H9 (cell line): ENCODE data around the gene TMSB4X. TPM values are rescaled to one million over a fixed set of nuclear protein-coding genes. Genes with fewer than 3 reads are reported as not detected.

Experiments
- DNase-seq: peaks from one replicate; pipeline ENCODE4 v3.0.0-alpha.2; 2017
- H2AFZ ChIP-seq: one replicate; pipeline ENCODE4 v1.6.1; 2013; ENCODE audit warnings: mild to moderate bottlenecking, low read length, control low read depth, moderate library complexity
- H2AK5ac ChIP-seq: 2 replicates; pipeline ENCODE4 v1.6.1; 2013; ENCODE audit warnings: low read length, control low read depth, mixed read lengths; ENCODE audit not compliant: insufficient read length
- H2BK120ac ChIP-seq: one replicate; pipeline ENCODE4 v1.6.1; 2013; ENCODE audit warnings: low read depth, mild to moderate bottlenecking, low read length, control low read depth, inconsistent platforms; ENCODE audit not compliant: poor library complexity, severe bottlenecking
- H2BK12ac ChIP-seq: 2 replicates; pipeline ENCODE4 v1.6.1; 2013; ENCODE audit warnings: low read length, control low read depth, mixed read lengths, low read depth; ENCODE audit not compliant: insufficient read length
- H2BK15ac ChIP-seq: 2 replicates; pipeline ENCODE4 v1.6.1; 2013; ENCODE audit warnings: low read depth, low read length, control low read depth
- H2BK20ac ChIP-seq: one replicate; pipeline ENCODE4 v1.6.1; 2013; ENCODE audit warnings: low read depth, mild to moderate bottlenecking, low read length, control low read depth, inconsistent platforms; ENCODE audit not compliant: poor library complexity, severe bottlenecking
- H2BK5ac ChIP-seq: 2 replicates; pipeline ENCODE4 v1.6.1; 2013; ENCODE audit warnings: low read length, control low read depth, mixed read lengths; ENCODE audit not compliant: insufficient read length
- H3K14ac ChIP-seq: 2 replicates; pipeline ENCODE4 v1.6.1; 2013; ENCODE audit warnings: low read length, control low read depth; ENCODE audit not compliant: insufficient read depth
- H3K18ac ChIP-seq: 2 replicates; pipeline ENCODE4 v1.6.1; 2013; ENCODE audit warnings: low read depth, mild to moderate bottlenecking, mixed read lengths, low read length, control low read depth; ENCODE audit not compliant: insufficient read length
- H3K23ac ChIP-seq: 2 replicates; pipeline ENCODE4 v1.6.1; 2013; ENCODE audit warnings: low read length, control low read depth, mixed read lengths, low read depth; ENCODE audit not compliant: insufficient read length
- H3K23me2 ChIP-seq: 2 replicates; pipeline ENCODE4 v1.6.1; 2013; ENCODE audit warnings: low read depth, mild to moderate bottlenecking, mixed read lengths, low read length, control low read depth; ENCODE audit not compliant: insufficient read length, poor library complexity, severe bottlenecking
- H3K27ac ChIP-seq: 2 replicates; pipeline ENCODE4 v1.5.1; 2013; ENCODE audit warnings: low read length, control low read depth, mixed read lengths, low read depth; ENCODE audit not compliant: insufficient read length
- H3K27me3 ChIP-seq: 2 replicates; pipeline ENCODE4 v1.6.1; 2013; ENCODE audit warnings: low read length, control low read depth, inconsistent platforms; ENCODE audit not compliant: insufficient read depth
- H3K4ac ChIP-seq: 2 replicates; pipeline ENCODE4 v1.6.1; 2013; ENCODE audit warnings: low read depth, mild to moderate bottlenecking, control low read depth, inconsistent platforms, low read length, moderate library complexity
- H3K4me1 ChIP-seq: 2 replicates; pipeline ENCODE4 v1.6.1; 2013; ENCODE audit warnings: low read length, control low read depth, inconsistent platforms; ENCODE audit not compliant: insufficient read depth
- H3K4me2 ChIP-seq: 2 replicates; pipeline ENCODE4 v1.6.1; 2013; ENCODE audit warnings: low read length, control low read depth, mixed read lengths; ENCODE audit not compliant: insufficient read length, insufficient read depth
- H3K56ac ChIP-seq: 2 replicates; pipeline ENCODE4 v1.6.1; 2013; ENCODE audit warnings: low read depth, mild to moderate bottlenecking, mixed read lengths, low read length, control low read depth; ENCODE audit not compliant: insufficient read length
- H3K79me1 ChIP-seq: 2 replicates; pipeline ENCODE4 v1.6.1; 2013; ENCODE audit warnings: low read depth, mild to moderate bottlenecking, moderate library complexity, low read length, control low read depth, inconsistent platforms; ENCODE audit not compliant: insufficient read depth, poor library complexity, severe bottlenecking
- H3K79me2 ChIP-seq: 2 replicates; pipeline ENCODE4 v1.6.1; 2013; ENCODE audit warnings: low read length, control low read depth, inconsistent platforms; ENCODE audit not compliant: insufficient read depth
- H3K9ac ChIP-seq: 2 replicates; pipeline ENCODE4 v1.6.1; 2013; ENCODE audit warnings: low read length, control low read depth, mixed read lengths; ENCODE audit not compliant: insufficient read length; ENCODE audit errors: extremely low read depth
- H3K9me3 ChIP-seq: one replicate; pipeline ENCODE4 v1.6.1; 2013; ENCODE audit warnings: low read depth, low read length, inconsistent platforms; ENCODE audit not compliant: control insufficient read depth
- H3T11ph ChIP-seq: one replicate; pipeline ENCODE4 v1.6.1; 2013; ENCODE audit warnings: mild to moderate bottlenecking, low read length, control low read depth, inconsistent platforms
- H4K20me1 ChIP-seq: one replicate; pipeline ENCODE4 v1.6.1; 2013; ENCODE audit not compliant: control insufficient read depth, insufficient read length, insufficient read depth
- H4K5ac ChIP-seq: 2 replicates; pipeline ENCODE4 v1.6.1; 2013; ENCODE audit warnings: low read depth, mild to moderate bottlenecking, mixed read lengths, low read length, control low read depth; ENCODE audit not compliant: insufficient read length
- H4K8ac ChIP-seq: replicated peaks from 2 replicates; pipeline ENCODE4 v1.6.1; 2013; ENCODE audit warnings: low read length, control low read depth, mixed read lengths, low read depth; ENCODE audit not compliant: insufficient read length
- H4K91ac ChIP-seq: 2 replicates; pipeline ENCODE4 v1.6.1; 2013; ENCODE audit warnings: low read depth, mild to moderate bottlenecking, moderate library complexity, mixed read lengths, low read length, control low read depth; ENCODE audit not compliant: insufficient read length
- H3K27ac Mint-ChIP-seq, 3 experiments: 2 replicates in 2 of 3; 3 replicates in 1 of 3; pipeline ENCODE4 v1.8.0; 2020 to 2021; ENCODE audit warnings: mixed read lengths in 3 of 3, mild to moderate bottlenecking in 1 of 3, moderate library complexity in 1 of 3
- H3K27me3 Mint-ChIP-seq: 2 replicates; pipeline ENCODE4 v1.8.0; 2021; ENCODE audit warnings: low read depth, mild to moderate bottlenecking, moderate library complexity, mixed read lengths
- H3K36me3 Mint-ChIP-seq, 3 experiments: 2 replicates in 2 of 3; 3 replicates in 1 of 3; pipeline ENCODE4 v1.8.0; 2020 to 2021; ENCODE audit warnings: low read depth in 3 of 3, mixed read lengths in 3 of 3; ENCODE audit not compliant: insufficient read depth in 1 of 3
- H3K4me1 Mint-ChIP-seq, 2 experiments: 2 replicates each; pipeline ENCODE4 v1.8.0; 2020; ENCODE audit warnings: mixed read lengths in 2 of 2
- H3K4me3 Mint-ChIP-seq, 2 experiments: 2 replicates in 1 of 2; 3 replicates in 1 of 2; pipeline ENCODE4 v1.8.0; 2020 to 2021; ENCODE audit warnings: mild to moderate bottlenecking in 2 of 2, mixed read lengths in 2 of 2, moderate library complexity in 1 of 2
- H3K9me3 Mint-ChIP-seq, 2 experiments: 2 replicates in 1 of 2; 3 replicates in 1 of 2; pipeline ENCODE4 v1.8.0; 2020; ENCODE audit warnings: mild to moderate bottlenecking in 2 of 2, mixed read lengths in 2 of 2, moderate library complexity in 1 of 2
- CTCF ChIP-seq: fragments of 200-600 bp; sonication (generic); conservative IDR thresholded peaks from 3 replicates; pipeline ENCODE4 v1.8.0; 2021; ENCODE audit warnings: antibody characterized with exemption, mild to moderate bottlenecking
- WGBS: extraction: QIAGEN DNeasy Blood & Tissue Kit; methylation state at CpG from one replicate; pipeline ENCODE4 v1.1.7; 2013; ENCODE audit warnings: missing lambda C conversion rate, low lambda C conversion rate, mixed read lengths; ENCODE audit not compliant: insufficient read length; ENCODE audit errors: extremely low coverage; 5-methylcytosine and 5-hydroxymethylcytosine counted together
- total RNA-seq: library from RNA; stranded (reverse); gene quantifications from 2 replicates; pipeline ENCODE4 v1.2.1, GENCODE V29; 2021

The TMSB4X gene
- total RNA-seq, 1 experiment from 2014 or later: 2,733 TPM

DNA sequence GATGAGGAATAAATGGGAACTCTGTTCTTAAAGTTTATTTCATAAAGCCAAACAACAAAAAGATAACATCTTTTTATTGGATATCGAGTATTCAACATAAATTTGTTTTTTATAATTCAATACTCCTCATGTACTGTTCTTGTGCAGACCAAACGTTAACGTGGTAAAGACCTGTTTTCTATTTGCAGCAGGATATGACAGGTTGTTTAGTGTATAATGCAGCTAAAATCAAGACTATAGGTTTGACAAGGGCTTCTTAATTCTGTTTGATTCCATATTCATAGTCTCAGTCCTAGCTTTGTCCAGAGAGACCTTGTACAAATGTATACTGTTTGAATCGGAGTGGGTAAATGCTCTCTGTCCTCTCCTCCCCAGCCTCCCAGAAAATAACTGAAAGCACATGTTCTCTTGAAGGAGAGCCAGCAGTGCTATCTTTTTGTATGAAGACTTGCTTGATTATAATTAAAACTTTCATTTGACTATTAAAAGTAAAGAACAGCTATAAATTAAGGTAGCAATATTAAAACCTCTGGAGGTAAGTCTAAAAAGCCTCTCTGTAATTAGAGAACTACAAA is 17.7 kb downstream of the TMSB4X start:
- peaks cover 54 to 63% of the 10 kb centered on the region in 2 experiments for H3K9me3 Mint-ChIP-seq
- no peaks in the 10 kb centered on the region for H3K27me3 ChIP-seq
- H3K36me3 Mint-ChIP-seq: peaks cover 0 to 2% (median 0%) of the 10 kb centered on the region in 3 experiments; a peak in 1 of 7 replicates
- H4K8ac ChIP-seq: no peak overlapping the region
- no peak overlapping the region for H3K18ac ChIP-seq
- H3K4me2 ChIP-seq: no peak overlapping the region
- H3K14ac ChIP-seq: no peak overlapping the region
- H3K23me2 ChIP-seq: no peaks in the 10 kb centered on the region
- H4K5ac ChIP-seq: no peak overlapping the region
- H3K4ac ChIP-seq: no peak overlapping the region
- no peak overlapping the region for H2BK5ac ChIP-seq
- no peak overlapping the region for H2BK120ac ChIP-seq
- no peaks in the 10 kb centered on the region for H3K79me1 ChIP-seq
- H2BK12ac ChIP-seq: no peak overlapping the region
- H2BK15ac ChIP-seq: no peak overlapping the region
- H3K27ac ChIP-seq: no peak overlapping the region
- H3K56ac ChIP-seq: no peak overlapping the region
- no peak for TF ChIP-seq CTCF
- H3K4me1 Mint-ChIP-seq: peaks cover 7% of the 10 kb centered on the region in 2 experiments
- H2AK5ac ChIP-seq: no peak overlapping the region
- no peak overlapping the region for H2BK20ac ChIP-seq
- H3K9ac ChIP-seq: no peak overlapping the region
- no peaks in the 10 kb centered on the region for H3K9me3 ChIP-seq
- DNase-seq: no peak
- H3K23ac ChIP-seq: no peak overlapping the region
- no peak overlapping the region for H3K4me3 Mint-ChIP-seq
- peaks cover 3% of the 10 kb centered on the region; the same call in 1 of the 2 replicates for H3K4me1 ChIP-seq
- no CpG with 5 or more reads among the region's 4 CpGs for WGBS
- H3T11ph ChIP-seq: no peak overlapping the region
- H3K27ac Mint-ChIP-seq: no peak overlapping the region
- no peaks in the 10 kb centered on the region for H4K20me1 ChIP-seq
- no peaks in the 10 kb centered on the region for H3K79me2 ChIP-seq
- H2AFZ ChIP-seq: no peak overlapping the region
- no peak overlapping the region for H4K91ac ChIP-seq
- H3K27me3 Mint-ChIP-seq: no peaks in the 10 kb centered on the region
